GM12875 (cell line): ENCODE data around the gene UGT3A1.
"Not testable (repeated sequence)": the region's sequence is repeated elsewhere in the genome, so short reads cannot be mapped to it uniquely, and the experiment has no call there.

Experiments used
- H3K4me3 ChIP-seq: one replicate; pipeline ENCODE4 v1.5.1; 2011; ENCODE audit warnings: low read depth, low read length, control low read depth
- CTCF ChIP-seq: IDR thresholded peaks from 2 replicates; pipeline ENCODE4 v1.5.1; 2011; ENCODE audit warnings: low read depth, mild to moderate bottlenecking, control low read depth, inconsistent platforms, low read length, moderate library complexity, borderline replicate concordance; ENCODE audit not compliant: insufficient read depth

Gene UGT3A1

GRCh38 chr5:36028816-36029465 lies 37.8 kb upstream of the UGT3A1 start:
- TF ChIP-seq CTCF, result no peak
- no peak overlapping the region for H3K4me3 ChIP-seq

- TF ChIP-seq CTCF, result no peak
- H3K4me3 ChIP-seq, result no peak overlapping the region
Measured at GRCh38 chr5:36027711-36028110, 36.5 kb upstream of the UGT3A1 start.

- no peak overlapping the region for H3K4me3 ChIP-seq
- no peak for TF ChIP-seq CTCF
Measured at GRCh38 chr5:36026706-36027465, 35.7 kb upstream of the UGT3A1 start.

DNA sequence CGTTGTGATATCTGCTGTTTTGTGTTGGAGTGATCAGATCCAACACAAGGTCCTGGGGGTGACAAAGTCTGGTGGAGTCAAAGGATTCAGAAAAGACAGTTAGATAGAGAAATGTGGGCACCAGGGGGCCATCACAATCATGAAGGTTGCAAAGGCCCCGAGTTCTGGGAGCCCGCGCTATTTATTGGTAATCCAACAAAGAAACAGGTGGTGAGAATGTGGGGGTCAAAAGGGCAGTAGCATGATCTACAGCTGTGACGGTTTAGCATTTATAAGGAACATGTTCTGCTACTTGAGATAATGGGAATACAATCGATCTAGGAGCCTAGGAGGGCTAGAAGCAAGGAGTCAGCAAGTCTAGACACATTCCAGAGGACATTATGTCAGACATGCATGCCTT lies 31.1 kb upstream of the UGT3A1 start:
- H3K4me3 ChIP-seq, result not testable (repeated sequence)

DNA sequence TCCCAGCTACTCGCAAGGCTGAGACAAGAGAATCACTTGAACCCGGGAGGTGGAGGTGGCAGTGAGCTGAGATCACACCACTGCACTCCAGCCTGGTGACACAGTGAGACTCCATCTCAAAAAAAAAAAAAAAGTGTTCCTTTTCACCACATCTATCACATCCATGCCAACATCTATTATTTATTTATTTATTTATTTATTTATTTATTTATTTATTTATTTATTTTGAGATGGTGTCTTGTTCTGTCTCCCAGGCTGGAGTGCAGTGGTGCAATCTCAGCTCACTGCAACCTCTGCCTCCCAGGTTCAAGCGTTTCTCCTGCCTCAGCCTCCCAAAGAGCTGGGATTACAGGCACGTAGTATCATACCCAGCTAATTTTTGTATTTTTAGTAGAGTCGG lies 28.4 kb upstream of the UGT3A1 start:
- H3K4me3 ChIP-seq, result not testable (repeated sequence)

- no peak for TF ChIP-seq CTCF
- no peak overlapping the region for H3K4me3 ChIP-seq
Measured at GRCh38 chr5:36017622-36018021, 26.4 kb upstream of the UGT3A1 start.

DNA sequence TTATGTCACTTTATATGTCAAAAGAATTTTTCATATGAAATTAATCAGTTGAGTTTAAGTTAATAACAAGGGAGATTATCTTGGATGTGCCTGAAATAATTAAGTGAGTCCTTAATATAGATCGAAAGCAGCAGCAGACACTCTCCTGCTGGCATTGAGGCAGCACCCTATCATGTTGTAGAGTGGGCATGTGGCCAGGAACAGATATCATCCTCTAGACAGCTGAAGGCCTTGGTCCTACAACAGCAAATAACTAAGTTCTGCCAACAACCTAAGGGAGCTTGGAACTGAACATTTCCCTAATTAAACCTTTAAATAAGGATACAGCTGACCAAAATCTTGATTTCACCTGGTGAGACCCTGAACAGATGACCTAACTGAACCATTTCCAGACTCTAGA lies 25.8 kb upstream of the UGT3A1 start:
- H3K4me3 ChIP-seq, result no peak overlapping the region
- TF ChIP-seq CTCF, result no peak

DNA sequence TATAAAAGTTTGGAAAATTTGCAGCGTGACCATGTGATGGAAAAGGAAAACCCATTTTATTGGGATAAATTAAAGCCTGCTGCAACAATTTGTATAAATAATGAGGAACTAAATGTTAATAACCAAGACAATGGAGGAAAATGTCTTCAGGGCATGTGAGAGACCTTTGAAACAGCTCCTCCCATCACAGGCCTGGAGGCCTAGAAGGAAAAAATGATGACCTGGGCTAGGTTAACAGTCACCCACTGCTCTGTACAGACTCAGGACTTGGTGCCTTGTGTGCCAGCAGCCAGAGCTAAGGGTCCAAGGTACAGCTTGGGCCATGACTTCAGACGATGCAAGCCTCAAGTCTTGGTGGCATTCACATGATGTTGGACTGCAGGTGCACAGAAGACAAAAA lies 22.0 kb upstream of the UGT3A1 start:
- TF ChIP-seq CTCF, result no peak
- H3K4me3 ChIP-seq, result no peak overlapping the region
